ENCODE results near the gene OXA1L. TPM values are rescaled to one million over a fixed set of nuclear protein-coding genes. Genes with fewer than 3 reads are reported as not detected.
"Not testable (repeated sequence)": the region's sequence is repeated elsewhere in the genome, so short reads cannot be mapped to it uniquely, and the experiment has no call there.

Gene OXA1L
- total RNA-seq (85.7 TPM), polyA plus RNA-seq (81.8 TPM)
- long read RNA-seq, donor 1, transcript OXA1L-201 (10 exons, 1,719 nt) = major isoform, 6 of 6 reads
- long read RNA-seq, donor 1, partial matches to known transcripts = 0 of 6 reads
- long read RNA-seq, donor 1, other reads (novel, unspliced or antisense) = 0 of 6 reads
- long read RNA-seq, donor 2 = 0 reads
- long read RNA-seq, donor 3, transcript OXA1L-201 (10 exons, 1,719 nt) = major isoform, 31 of 73 reads
- long read RNA-seq, donor 3, partial matches to known transcripts = 38 of 73 reads
- long read RNA-seq, donor 3, other reads (novel, unspliced or antisense) = 0 of 73 reads
- long read RNA-seq, donor 4, transcript OXA1L-201 (10 exons, 1,719 nt) = major isoform, 13 of 26 reads
- long read RNA-seq, donor 4, partial matches to known transcripts = 12 of 26 reads
- long read RNA-seq, donor 4, other reads (novel, unspliced or antisense) = 0 of 26 reads
- long read RNA-seq, donor 5, transcript OXA1L-201 (10 exons, 1,719 nt) = major isoform, 35 of 82 reads
- long read RNA-seq, donor 5, partial matches to known transcripts = 43 of 82 reads
- long read RNA-seq, donor 5, other reads (novel, unspliced or antisense) = 0 of 82 reads
- long read RNA-seq, donor 6, transcript OXA1L-201 (10 exons, 1,719 nt) = major isoform, 14 of 30 reads
- long read RNA-seq, donor 6, partial matches to known transcripts = 13 of 30 reads
- long read RNA-seq, donor 6, other reads (novel, unspliced or antisense) = 0 of 30 reads
- long read RNA-seq, donor 7, transcript OXA1L-201 (10 exons, 1,719 nt) = major isoform, 25 of 90 reads
- long read RNA-seq, donor 7, partial matches to known transcripts = 64 of 90 reads
- long read RNA-seq, donor 7, other reads (novel, unspliced or antisense) = 0 of 90 reads
- long read RNA-seq, donor 8, transcript OXA1L-201 (10 exons, 1,719 nt) = major isoform, 13 of 20 reads
- long read RNA-seq, donor 8, partial matches to known transcripts = 7 of 20 reads
- long read RNA-seq, donor 8, other reads (novel, unspliced or antisense) = 0 of 20 reads
- long read RNA-seq, donor 9, transcript OXA1L-201 (10 exons, 1,719 nt) = major isoform, 27 of 68 reads
- long read RNA-seq, donor 9, partial matches to known transcripts = 38 of 68 reads
- long read RNA-seq, donor 9, other reads (novel, unspliced or antisense) = 0 of 68 reads
- long read RNA-seq, donor 10, transcript OXA1L-201 (10 exons, 1,719 nt) = major isoform, 23 of 58 reads
- long read RNA-seq, donor 10, partial matches to known transcripts = 34 of 58 reads
- long read RNA-seq, donor 10, other reads (novel, unspliced or antisense) = 0 of 58 reads

GRCh38 chr14:22766457-22767322 is at the start of gene OXA1L:
Gene OXA1L, plus strand, starts transcription at chr14:22766688. Its CDS starts 14 bp downstream, at chr14:22766702.
- Histone ChIP-seq H3K27me3 (ENCODE audit: control insufficient read depth in 2 of 2, insufficient read depth in 1 of 2, low read length in 1 of 2) (no peaks in the 10 kb centered on the region), H3K36me3 (ENCODE audit: control insufficient read depth in 2 of 2, insufficient read depth in 2 of 2, low read length in 1 of 2) (peaks cover 32 to 35% of the 10 kb centered on the region in 2 donors), H3K9me3 (ENCODE audit: control insufficient read depth in 2 of 2, insufficient read depth in 1 of 2, low read length in 1 of 2) (peaks cover 0 to 3% of the 10 kb centered on the region in 2 donors), H3K4me3 (ENCODE audit: low read length in 2 of 2) (peak within 1 kb of the TSS; percentile 80 to 96), H3K4me1 (ENCODE audit: control insufficient read depth in 2 of 2, insufficient read depth in 2 of 2, low read length in 2 of 2) (peaks cover 0 to 16% of the 10 kb centered on the region in 2 donors), H3K27ac (ENCODE audit: low read depth in 1 of 2, low read length in 1 of 2) (peak within 1 kb of the TSS; percentile 75 to 83)
- DNase-seq (ENCODE audit: low read depth in 6 of 9, low spot score in 9 of 9) = peak; percentile 89 to 98 (median 95)
- under 1% methylated on average over 56 of the region's 56 CpGs for WGBS

- Histone ChIP-seq H3K4me1 (ENCODE audit: control insufficient read depth in 2 of 2, insufficient read depth in 2 of 2, low read length in 2 of 2) (peaks cover 0 to 3% of the 10 kb centered on the region in 2 donors), H3K27me3 (ENCODE audit: control insufficient read depth in 2 of 2, insufficient read depth in 1 of 2, low read length in 1 of 2) (peaks cover 11% of the 10 kb centered on the region in 2 donors), H3K9me3 (ENCODE audit: control insufficient read depth in 2 of 2, insufficient read depth in 1 of 2, low read length in 1 of 2) (no peaks in the 10 kb centered on the region), H3K4me3 (ENCODE audit: low read length in 2 of 2) (no peak overlapping the region), H3K27ac (ENCODE audit: low read depth in 1 of 2, low read length in 1 of 2) (no peak overlapping the region), H3K36me3 (ENCODE audit: control insufficient read depth in 2 of 2, insufficient read depth in 2 of 2, low read length in 1 of 2) (no peaks in the 10 kb centered on the region)
- DNase-seq (ENCODE audit: low read depth in 6 of 9, low spot score in 9 of 9) = no peak
- WGBS = 96% methylated on average over 4 of the region's 4 CpGs
Observed at GRCh38 chr14:22718091-22718490, 48.4 kb upstream of the OXA1L start.

GRCh38 chr14:22721213-22721612 is 45.3 kb upstream of the OXA1L start:
- Histone ChIP-seq H3K27ac (ENCODE audit: low read depth in 1 of 2, low read length in 1 of 2) (no peak overlapping the region), H3K9me3 (ENCODE audit: control insufficient read depth in 2 of 2, insufficient read depth in 1 of 2, low read length in 1 of 2) (no peaks in the 10 kb centered on the region), H3K4me3 (ENCODE audit: low read length in 2 of 2) (no peak overlapping the region), H3K36me3 (ENCODE audit: control insufficient read depth in 2 of 2, insufficient read depth in 2 of 2, low read length in 1 of 2) (no peaks in the 10 kb centered on the region), H3K4me1 (ENCODE audit: control insufficient read depth in 2 of 2, insufficient read depth in 2 of 2, low read length in 2 of 2) (no peaks in the 10 kb centered on the region), H3K27me3 (ENCODE audit: control insufficient read depth in 2 of 2, insufficient read depth in 1 of 2, low read length in 1 of 2) (peaks cover 0 to 10% of the 10 kb centered on the region in 2 donors)
- no peak for DNase-seq (ENCODE audit: low read depth in 6 of 9, low spot score in 9 of 9)
- 90% methylated on average over 2 of the region's 2 CpGs for WGBS

- Histone ChIP-seq H3K4me1 (ENCODE audit: control insufficient read depth in 2 of 2, insufficient read depth in 2 of 2, low read length in 2 of 2) (no peaks in the 10 kb centered on the region), H3K9me3 (ENCODE audit: control insufficient read depth in 2 of 2, insufficient read depth in 1 of 2, low read length in 1 of 2) (no peaks in the 10 kb centered on the region), H3K36me3 (ENCODE audit: control insufficient read depth in 2 of 2, insufficient read depth in 2 of 2, low read length in 1 of 2) (no peaks in the 10 kb centered on the region), H3K27me3 (ENCODE audit: control insufficient read depth in 2 of 2, insufficient read depth in 1 of 2, low read length in 1 of 2) (peaks cover 0 to 11% of the 10 kb centered on the region in 2 donors), H3K27ac (ENCODE audit: low read depth in 1 of 2, low read length in 1 of 2) (no peak overlapping the region), H3K4me3 (ENCODE audit: low read length in 2 of 2) (no peak overlapping the region)
- WGBS = 98% methylated on average over 1 of the region's 1 CpG
- no peak for DNase-seq (ENCODE audit: low read depth in 6 of 9, low spot score in 9 of 9)
Observed at GRCh38 chr14:22723815-22724214, 42.7 kb upstream of the OXA1L start.

- WGBS = 91% methylated on average over 8 of the region's 8 CpGs
- DNase-seq (ENCODE audit: low read depth in 6 of 9, low spot score in 9 of 9); H3K4me1 ChIP-seq (ENCODE audit: control insufficient read depth in 2 of 2, insufficient read depth in 2 of 2, low read length in 2 of 2): not testable (repeated sequence)
Observed at GRCh38 chr14:22724847-22725246, 41.6 kb upstream of the OXA1L start.

GRCh38 chr14:22725374-22725773 is 41.1 kb upstream of the OXA1L start:
- H3K4me1 ChIP-seq (ENCODE audit: control insufficient read depth in 2 of 2, insufficient read depth in 2 of 2, low read length in 2 of 2); DNase-seq (ENCODE audit: low read depth in 6 of 9, low spot score in 9 of 9); H3K4me3 ChIP-seq (ENCODE audit: low read length in 2 of 2); H3K36me3 ChIP-seq (ENCODE audit: control insufficient read depth in 2 of 2, insufficient read depth in 2 of 2, low read length in 1 of 2); H3K27ac ChIP-seq (ENCODE audit: low read depth in 1 of 2, low read length in 1 of 2); H3K9me3 ChIP-seq (ENCODE audit: control insufficient read depth in 2 of 2, insufficient read depth in 1 of 2, low read length in 1 of 2): not testable (repeated sequence)
- peaks cover 0 to 11% of the 10 kb centered on the region in 2 donors for H3K27me3 ChIP-seq (ENCODE audit: control insufficient read depth in 2 of 2, insufficient read depth in 1 of 2, low read length in 1 of 2)
- 87% methylated on average over 3 of the region's 3 CpGs for WGBS

More at GRCh38 chr14:22724847-22725246, 41.6 kb upstream of the OXA1L start:
- not testable (repeated sequence) for H3K27ac ChIP-seq (ENCODE audit: low read depth in 1 of 2, low read length in 1 of 2); H3K4me3 ChIP-seq (ENCODE audit: low read length in 2 of 2); H3K36me3 ChIP-seq (ENCODE audit: control insufficient read depth in 2 of 2, insufficient read depth in 2 of 2, low read length in 1 of 2); H3K9me3 ChIP-seq (ENCODE audit: control insufficient read depth in 2 of 2, insufficient read depth in 1 of 2, low read length in 1 of 2)
- H3K27me3 ChIP-seq (ENCODE audit: control insufficient read depth in 2 of 2, insufficient read depth in 1 of 2, low read length in 1 of 2) = peaks cover 0 to 11% of the 10 kb centered on the region in 2 donors

GRCh38 chr14:22726012-22726411 is 40.5 kb upstream of the OXA1L start:
- H3K9me3 ChIP-seq (ENCODE audit: control insufficient read depth in 2 of 2, insufficient read depth in 1 of 2, low read length in 1 of 2) = no peaks in the 10 kb centered on the region
- no peaks in the 10 kb centered on the region for H3K36me3 ChIP-seq (ENCODE audit: control insufficient read depth in 2 of 2, insufficient read depth in 2 of 2, low read length in 1 of 2)
- no peak overlapping the region for H3K4me3 ChIP-seq (ENCODE audit: low read length in 2 of 2)
- no peak overlapping the region for H3K27ac ChIP-seq (ENCODE audit: low read depth in 1 of 2, low read length in 1 of 2)
- WGBS = 85% methylated on average over 1 of the region's 1 CpG
- peaks cover 0 to 13% of the 10 kb centered on the region in 2 donors for H3K27me3 ChIP-seq (ENCODE audit: control insufficient read depth in 2 of 2, insufficient read depth in 1 of 2, low read length in 1 of 2)
- H3K4me1 ChIP-seq (ENCODE audit: control insufficient read depth in 2 of 2, insufficient read depth in 2 of 2, low read length in 2 of 2) = no peaks in the 10 kb centered on the region
- no peak for DNase-seq (ENCODE audit: low read depth in 6 of 9, low spot score in 9 of 9)

GRCh38 chr14:22732062-22732461 is 34.4 kb upstream of the OXA1L start:
- not testable (repeated sequence) for DNase-seq (ENCODE audit: low read depth in 6 of 9, low spot score in 9 of 9); H3K9me3 ChIP-seq (ENCODE audit: control insufficient read depth in 2 of 2, insufficient read depth in 1 of 2, low read length in 1 of 2); H3K4me1 ChIP-seq (ENCODE audit: control insufficient read depth in 2 of 2, insufficient read depth in 2 of 2, low read length in 2 of 2); H3K27ac ChIP-seq (ENCODE audit: low read depth in 1 of 2, low read length in 1 of 2); H3K27me3 ChIP-seq (ENCODE audit: control insufficient read depth in 2 of 2, insufficient read depth in 1 of 2, low read length in 1 of 2); H3K36me3 ChIP-seq (ENCODE audit: control insufficient read depth in 2 of 2, insufficient read depth in 2 of 2, low read length in 1 of 2); H3K4me3 ChIP-seq (ENCODE audit: low read length in 2 of 2)
- 96% methylated on average over 5 of the region's 5 CpGs for WGBS
